Endometrial microvascular endothelial cells (primary cell): Measurements from ENCODE around the gene ST7. TPM values are rescaled to one million over a fixed set of nuclear protein-coding genes. Genes with fewer than 3 reads are reported as not detected.
"Not testable (repeated sequence)": the region's sequence is repeated elsewhere in the genome, so short reads cannot be mapped to it uniquely, and the experiment has no call there.

Experiments used
- in situ Hi-C: cut with HindIII; loops from 2 replicates; pipeline ENCODE4 v1.10.0; 2017; ENCODE audit warnings: low sequenced_read_pairs, low pct_unique_long_range_greater_than_20kb; ENCODE audit errors: inconsistent ontology term
- total RNA-seq: library from RNA; depleted of rRNA; stranded (reverse); fragments of >200 nt; gene quantifications from one replicate; pipeline ENCODE4 v1.2.3, GENCODE V29; 2015; ENCODE audit errors: inconsistent ontology term

ST7 gene
- total RNA-seq, 1 donor from 2014 or later = 24.0 TPM

- in situ Hi-C loops = no loop called here
Observed at GRCh38 chr7:116949941-116950801, 3.1 kb upstream of the ST7 start.

DNA sequence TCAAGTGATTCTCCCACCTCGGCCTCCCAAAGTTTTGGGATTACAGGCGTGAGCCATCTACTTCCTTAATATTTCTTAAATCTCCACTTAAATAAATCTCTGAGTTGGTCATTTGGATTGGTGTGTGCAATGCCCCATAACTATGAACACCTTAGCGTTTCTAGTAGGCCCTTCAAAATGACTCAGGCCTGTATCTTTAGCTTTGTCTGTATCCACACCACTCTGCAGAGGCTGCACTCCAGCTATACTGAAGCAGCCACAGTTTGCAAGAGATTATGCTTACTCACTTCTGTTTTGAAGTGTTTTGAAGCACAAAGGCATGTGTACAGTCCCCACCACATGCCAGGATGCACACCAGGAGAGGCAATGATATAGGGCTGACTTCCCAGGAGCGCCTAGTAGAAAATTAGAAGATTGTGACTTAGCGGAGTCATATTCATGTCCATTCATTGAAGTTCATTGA lies 2.4 kb upstream of the ST7 start:
- in situ Hi-C loops = no loop called here

DNA sequence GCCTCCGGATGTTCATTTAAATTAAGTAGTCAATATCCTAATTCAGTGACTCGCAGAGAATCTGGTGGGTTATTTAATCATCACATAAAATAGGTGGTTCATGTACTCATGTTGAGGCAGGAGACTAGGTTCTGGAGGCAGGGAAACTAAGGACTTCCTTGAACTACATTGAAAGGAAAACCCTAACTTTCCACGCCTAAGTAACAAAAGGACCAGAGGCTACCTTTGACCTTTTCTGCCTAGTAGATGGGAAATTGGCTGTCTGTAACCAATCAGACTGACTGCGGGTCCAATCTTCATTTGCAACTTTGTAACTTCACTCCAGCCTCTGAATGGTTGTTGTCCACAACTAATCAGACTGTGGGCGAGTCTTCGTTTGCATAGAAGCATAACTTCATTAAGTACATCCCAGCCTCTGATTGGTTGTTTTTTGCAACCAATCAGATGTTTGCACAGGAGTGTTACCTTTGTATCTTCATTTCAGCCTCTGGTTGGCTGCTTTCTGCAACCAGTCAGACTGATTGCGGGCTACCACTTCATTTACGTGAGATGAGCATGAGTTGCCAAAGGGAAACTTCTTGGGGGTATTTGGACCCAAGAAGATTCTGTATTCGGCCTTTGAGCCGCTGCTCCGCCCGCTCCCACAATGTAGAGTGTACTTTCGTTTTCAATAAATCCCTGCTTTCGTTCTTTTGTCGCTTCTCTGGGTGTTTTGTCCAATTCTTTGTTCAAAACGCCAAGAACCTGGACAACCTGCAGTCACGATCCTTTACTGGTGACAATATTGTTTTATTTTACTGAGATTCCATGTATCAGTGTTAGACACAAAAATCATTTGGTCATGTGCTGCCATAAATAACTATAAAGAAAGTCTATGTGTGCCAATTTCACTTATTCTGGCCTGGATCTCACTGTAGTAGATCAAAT lies 1.7 kb upstream of the ST7 start:
- in situ Hi-C loops = no loop called here

DNA sequence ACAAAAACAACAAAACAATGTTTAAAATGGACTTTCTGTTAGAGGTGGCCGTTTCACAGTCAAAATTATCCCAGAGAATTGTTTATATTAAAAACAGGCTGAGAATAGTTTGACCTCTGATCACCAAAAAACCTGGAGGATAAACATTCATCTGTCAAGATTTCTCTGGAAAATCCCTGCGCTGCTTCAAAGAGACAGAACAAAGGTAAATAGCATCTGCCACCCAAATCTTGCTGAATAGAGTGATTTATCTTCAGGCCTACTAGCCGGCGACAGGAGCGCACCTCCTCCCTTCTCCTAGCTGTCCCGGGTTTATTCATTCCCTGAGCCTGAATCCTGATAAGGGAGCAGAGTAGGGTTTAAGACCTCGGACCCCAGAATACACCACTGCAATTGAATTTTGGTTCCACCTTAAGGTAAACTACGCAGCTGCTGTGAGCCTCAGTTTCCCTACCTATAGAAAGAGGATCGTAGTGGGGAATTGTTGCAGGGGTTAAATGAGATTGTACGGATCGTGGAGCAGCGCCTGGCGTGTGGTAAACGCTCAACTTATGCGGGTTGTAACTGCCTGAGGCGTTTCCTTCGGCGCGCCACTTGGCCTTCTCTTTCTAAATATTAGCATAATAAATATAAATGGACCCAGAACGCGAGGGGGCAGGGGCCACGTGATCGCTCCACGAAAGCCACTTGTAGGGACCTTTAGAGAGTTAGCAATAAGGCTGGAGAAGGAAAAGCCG lies 498 bp upstream of the ST7 start:
- in situ Hi-C loops = no loop called here

- in situ Hi-C loops = no loop called here
Observed at GRCh38 chr7:116953906-116954838, 871 bp downstream of the ST7 start.

DNA sequence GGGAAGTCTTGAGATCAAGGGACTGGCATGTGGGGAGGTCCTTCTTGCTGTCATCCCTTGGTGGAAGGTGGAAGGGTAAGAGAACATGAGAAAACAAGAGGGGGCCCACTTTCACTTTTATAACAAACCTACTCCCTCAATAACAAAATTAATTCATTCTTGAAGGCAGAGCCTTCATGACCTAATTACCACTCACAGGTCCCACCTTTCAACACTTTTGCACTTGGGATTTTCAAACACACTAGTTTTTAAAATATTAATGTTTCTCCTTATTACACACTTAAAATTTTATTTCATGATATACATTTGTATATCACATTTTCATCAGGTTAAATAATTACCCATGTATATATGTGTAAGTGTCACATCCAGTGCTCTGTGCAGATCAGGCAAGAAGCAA lies 2.0 kb downstream of the ST7 start:
- in situ Hi-C loops = no loop called here

- in situ Hi-C loops = no loop called here
Observed at GRCh38 chr7:116955801-116956476, 2.6 kb downstream of the ST7 start.

GRCh38 chr7:116956477-116956804 lies 3.1 kb downstream of the ST7 start:
- in situ Hi-C loops = no loop called here

- in situ Hi-C loops = no loop called here
Observed at GRCh38 chr7:116957874-116958273, 4.6 kb downstream of the ST7 start.

DNA sequence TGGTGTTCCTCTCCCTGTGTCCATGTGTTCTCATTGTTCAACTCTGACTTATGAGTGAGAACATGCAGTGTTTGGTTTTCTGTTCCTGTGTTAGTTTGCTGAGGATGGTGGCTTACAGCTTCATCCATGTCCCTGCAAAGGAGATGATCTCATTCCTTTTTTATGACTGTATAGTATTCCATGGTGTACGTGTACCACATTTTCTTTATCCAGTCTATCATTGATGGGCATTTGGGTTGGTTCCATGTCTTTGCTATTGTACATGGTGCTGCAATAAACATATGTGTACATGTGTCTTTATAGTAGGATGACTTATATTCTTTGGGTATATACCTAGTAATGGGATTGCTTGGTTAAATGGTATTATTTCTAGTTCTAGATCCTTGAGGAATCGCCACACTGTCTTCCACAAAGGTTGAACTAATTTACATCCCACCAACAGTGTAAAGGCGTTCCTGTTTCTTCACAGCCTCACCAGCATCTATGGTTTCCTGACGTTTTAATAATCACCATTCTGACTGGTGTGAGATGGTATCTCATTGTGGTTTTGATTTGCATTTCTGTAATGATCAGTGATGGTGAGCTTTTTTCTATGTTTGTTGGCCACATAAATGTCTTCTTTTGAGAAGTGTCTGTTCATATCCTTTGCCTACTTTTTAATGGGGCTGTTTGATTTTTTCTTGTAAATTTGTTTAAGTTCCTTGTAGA lies 8.8 kb downstream of the ST7 start:
- in situ Hi-C loops = not testable (repeated sequence)

DNA sequence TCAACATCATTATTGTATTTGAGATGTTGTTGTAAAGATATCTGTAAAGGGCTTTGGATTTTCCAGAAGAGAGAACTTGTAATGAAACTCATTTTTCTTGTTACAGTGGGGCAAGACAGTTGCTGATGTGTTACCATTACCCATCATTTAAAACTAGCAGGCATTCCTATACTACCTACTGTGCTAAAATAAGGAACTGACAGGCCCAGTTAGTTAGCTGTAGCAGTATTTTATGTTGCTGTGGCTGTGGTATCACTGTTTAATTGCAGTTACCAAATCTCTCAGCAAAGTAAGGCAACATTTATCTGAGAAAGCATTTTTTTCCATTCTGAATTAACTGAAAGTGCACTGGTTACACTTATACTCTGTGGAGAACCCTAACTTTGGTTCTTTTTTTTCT lies 9.9 kb downstream of the ST7 start:
- in situ Hi-C loops = no loop called here

GRCh38 chr7:116966601-116967000 lies 13.3 kb downstream of the ST7 start:
- in situ Hi-C loops = no loop called here

- in situ Hi-C loops = no loop called here
Observed at GRCh38 chr7:116967254-116967922, 14.1 kb downstream of the ST7 start.

DNA sequence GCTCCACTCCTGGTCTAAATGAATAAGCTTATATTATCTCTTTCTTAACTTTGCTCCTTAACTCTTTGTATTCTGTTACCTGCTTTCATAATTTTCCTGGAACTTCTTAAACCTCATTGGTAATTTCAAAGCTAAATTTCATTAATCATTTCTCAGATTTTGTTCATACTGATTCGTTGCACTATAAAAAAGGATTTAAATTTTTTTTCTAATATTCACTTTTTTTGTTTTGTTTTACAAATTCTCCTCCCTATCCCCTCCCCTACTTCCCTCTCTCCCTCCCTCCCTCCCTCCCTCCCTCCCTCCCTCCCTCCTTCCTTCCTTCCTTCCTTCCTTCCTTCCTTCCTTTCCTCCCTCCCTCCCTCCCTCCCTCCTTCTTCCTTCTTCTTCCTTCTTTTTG lies 14.7 kb downstream of the ST7 start:
- in situ Hi-C loops = no loop called here

- in situ Hi-C loops = no loop called here
Observed at GRCh38 chr7:116968631-116969030, 15.3 kb downstream of the ST7 start.

DNA sequence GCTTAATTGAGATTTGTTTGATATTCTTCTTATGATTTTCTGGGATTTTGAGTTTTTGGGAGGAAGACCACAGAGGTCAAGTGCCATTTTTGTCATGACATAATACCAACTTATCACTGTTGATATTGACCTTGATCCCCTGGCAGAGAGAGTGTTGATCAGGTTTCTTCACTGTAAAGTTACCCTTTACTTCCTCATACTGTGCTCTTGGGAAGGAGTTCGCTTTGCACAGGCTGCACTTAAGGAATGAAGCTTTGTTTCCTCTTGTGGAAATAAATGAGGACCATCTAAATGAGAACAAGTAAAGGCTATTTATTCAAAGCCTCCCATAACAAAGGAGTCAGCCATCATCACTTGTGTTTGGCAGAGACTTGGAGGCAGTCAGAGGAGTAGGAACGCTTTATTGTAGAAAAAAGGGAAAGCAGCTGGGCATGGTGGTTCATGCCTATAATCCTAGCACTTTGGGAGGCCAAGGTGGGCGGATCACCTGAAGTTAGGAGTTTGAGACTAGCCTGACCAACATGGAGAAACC lies 16.1 kb downstream of the ST7 start:
- in situ Hi-C loops = no loop called here
